ENCODE measurements around the gene FGF3.

- TF ChIP-seq CTCF (optimal IDR thresholded peaks at IDR 0.05 in 1 of 3, IDR thresholded peaks at IDR 0.05 in 1 of 3, conservative IDR thresholded peaks at IDR 0.05 in 1 of 3; ENCODE audit: extremely low read depth in 1 of 3, insufficient read depth in 2 of 3, low read length in 3 of 3) (no peak), EZH2 (IDR thresholded peaks at IDR 0.05; ENCODE audit: low read length) (no peak)
Measured at GRCh38 chr11:69812946-69813345, 6.3 kb downstream of the FGF3 start.
